H1 (cell line): ENCODE data around the gene CASP1. TPM values are rescaled to one million over a fixed set of nuclear protein-coding genes. Genes with fewer than 3 reads are reported as not detected.

Experiments
- ASH2L ChIP-seq: fragments of 200-600, 300-600 bp; sonication (generic); IDR thresholded peaks from one replicate; pipeline ENCODE4 v1.7.1; 2017; ENCODE audit warnings: low read length
- CBX8 ChIP-seq: fragments of 300-800, 300-1000 bp; sonication (generic); IDR thresholded peaks from 2 replicates; pipeline ENCODE4 v1.7.1; 2016; ENCODE audit warnings: low read depth, low read length, borderline replicate concordance
- GTF2F1 ChIP-seq: IDR thresholded peaks from 2 replicates; pipeline ENCODE4 v1.6.1; 2012; ENCODE audit warnings: low read depth, low read length, improper control_type of control experiment, borderline replicate concordance
- HDAC6 ChIP-seq: IDR thresholded peaks from one replicate; pipeline ENCODE4 v1.7.1; 2012; ENCODE audit warnings: low read depth, mild to moderate bottlenecking, inconsistent platforms, low read length, moderate library complexity
- KDM1A ChIP-seq: fragments of 200-600, 300-600 bp; sonication (generic); IDR thresholded peaks from 2 replicates; pipeline ENCODE4 v1.7.1; 2016; ENCODE audit warnings: mild to moderate bottlenecking, low read length, borderline replicate concordance
- NANOG ChIP-seq: IDR thresholded peaks from 2 replicates; pipeline ENCODE4 v1.6.1; 2011; ENCODE audit warnings: low read length, low read depth, mild to moderate bottlenecking, inconsistent platforms; ENCODE audit not compliant: insufficient read depth, poor library complexity, severe bottlenecking
- POLR2A ChIP-seq, 2 experiments: IDR thresholded peaks; 1 replicate in 1 of 2; 2 replicates in 1 of 2; pipeline ENCODE4 v1.6.1; 2011; ENCODE audit warnings: low read depth in 2 of 2, low read length in 2 of 2, mild to moderate bottlenecking in 2 of 2; ENCODE audit errors: control extremely low read depth in 1 of 2
- RFX5 ChIP-seq: IDR thresholded peaks from 2 replicates; pipeline ENCODE4 v1.6.1; 2011; ENCODE audit warnings: low read depth, low read length, improper control_type of control experiment, borderline replicate concordance
- RNF2 ChIP-seq: fragments of 200-900, 300-1000 bp; sonication (generic); IDR thresholded peaks from 2 replicates; pipeline ENCODE4 v1.7.1; 2016; ENCODE audit warnings: borderline replicate concordance, low read depth, mild to moderate bottlenecking, antibody characterized with exemption, low read length; ENCODE audit not compliant: poor library complexity, severe bottlenecking; ENCODE audit errors: missing control alignments
- SP4 ChIP-seq: IDR thresholded peaks from 2 replicates; pipeline ENCODE4 v1.6.1; 2012; ENCODE audit warnings: low read length, inconsistent platforms
- YY1 ChIP-seq: IDR thresholded peaks from 2 replicates; pipeline ENCODE4 v1.6.1; 2011; ENCODE audit warnings: low read depth, mild to moderate bottlenecking, low read length
- polyA plus RNA-seq, 7 experiments: library from polyadenylated mRNA; depleted of rRNA in 3 of 7; stranded (reverse) in 5 of 7; unstranded in 2 of 7; fragments of >200 nt in 5 of 7; fragments of 200-250 nt in 2 of 7; gene quantifications; 1 replicate in 5 of 7; 2 replicates in 1 of 7; 4 replicates in 1 of 7; pipeline versions ENCODE4 v1.2.1 to v1.2.3, GENCODE V29; 2011 to 2013; ENCODE audit warnings: missing spikeins in 2 of 7, mixed read lengths in 2 of 7
- total RNA-seq: library from RNA; stranded (reverse); fragmentation: NEBNext Ultra II Directional; extraction: Animal tissue kit (Norgen Biotek cat#: 25700); gene quantifications from 2 replicates; pipeline ENCODE4 v1.2.1, GENCODE V29; 2021
- TF ChIP-seq, protein P1 (sequence below): fragments of 300-600 bp; sonication (generic); IDR thresholded peaks from 2 replicates; pipeline ENCODE4 v1.7.1; 2012; ENCODE audit warnings: low read length, moderate library complexity, mild to moderate bottlenecking, inconsistent platforms; ENCODE audit not compliant: insufficient replicate concordance

Gene CASP1
- total and polyA plus RNA-seq, 2 of the 8 experiments (the other 6 are each of a cell fraction or from before 2014, with no cell fraction given): not detected

DNA sequence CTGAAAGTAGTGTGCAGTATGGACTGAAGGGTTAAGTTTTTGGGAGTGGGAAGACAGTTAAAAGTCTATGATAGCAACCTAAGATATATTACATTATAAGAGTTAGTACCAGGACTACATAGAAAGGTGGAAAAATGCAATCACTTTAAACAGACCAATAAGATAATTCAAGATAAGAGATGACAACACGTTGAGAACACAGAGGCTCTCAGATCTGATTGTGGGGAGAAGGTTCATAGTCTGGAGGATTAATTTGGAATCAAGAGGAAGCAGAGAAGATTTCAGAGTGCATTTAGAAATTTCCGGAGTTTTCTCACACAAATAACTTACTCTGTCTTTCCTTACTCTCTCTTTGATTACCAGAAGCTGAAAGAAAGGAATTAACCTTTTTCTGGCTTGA is 12.4 kb downstream of the CASP1 start (continued):
- TF ChIP-seq, protein P1, sequence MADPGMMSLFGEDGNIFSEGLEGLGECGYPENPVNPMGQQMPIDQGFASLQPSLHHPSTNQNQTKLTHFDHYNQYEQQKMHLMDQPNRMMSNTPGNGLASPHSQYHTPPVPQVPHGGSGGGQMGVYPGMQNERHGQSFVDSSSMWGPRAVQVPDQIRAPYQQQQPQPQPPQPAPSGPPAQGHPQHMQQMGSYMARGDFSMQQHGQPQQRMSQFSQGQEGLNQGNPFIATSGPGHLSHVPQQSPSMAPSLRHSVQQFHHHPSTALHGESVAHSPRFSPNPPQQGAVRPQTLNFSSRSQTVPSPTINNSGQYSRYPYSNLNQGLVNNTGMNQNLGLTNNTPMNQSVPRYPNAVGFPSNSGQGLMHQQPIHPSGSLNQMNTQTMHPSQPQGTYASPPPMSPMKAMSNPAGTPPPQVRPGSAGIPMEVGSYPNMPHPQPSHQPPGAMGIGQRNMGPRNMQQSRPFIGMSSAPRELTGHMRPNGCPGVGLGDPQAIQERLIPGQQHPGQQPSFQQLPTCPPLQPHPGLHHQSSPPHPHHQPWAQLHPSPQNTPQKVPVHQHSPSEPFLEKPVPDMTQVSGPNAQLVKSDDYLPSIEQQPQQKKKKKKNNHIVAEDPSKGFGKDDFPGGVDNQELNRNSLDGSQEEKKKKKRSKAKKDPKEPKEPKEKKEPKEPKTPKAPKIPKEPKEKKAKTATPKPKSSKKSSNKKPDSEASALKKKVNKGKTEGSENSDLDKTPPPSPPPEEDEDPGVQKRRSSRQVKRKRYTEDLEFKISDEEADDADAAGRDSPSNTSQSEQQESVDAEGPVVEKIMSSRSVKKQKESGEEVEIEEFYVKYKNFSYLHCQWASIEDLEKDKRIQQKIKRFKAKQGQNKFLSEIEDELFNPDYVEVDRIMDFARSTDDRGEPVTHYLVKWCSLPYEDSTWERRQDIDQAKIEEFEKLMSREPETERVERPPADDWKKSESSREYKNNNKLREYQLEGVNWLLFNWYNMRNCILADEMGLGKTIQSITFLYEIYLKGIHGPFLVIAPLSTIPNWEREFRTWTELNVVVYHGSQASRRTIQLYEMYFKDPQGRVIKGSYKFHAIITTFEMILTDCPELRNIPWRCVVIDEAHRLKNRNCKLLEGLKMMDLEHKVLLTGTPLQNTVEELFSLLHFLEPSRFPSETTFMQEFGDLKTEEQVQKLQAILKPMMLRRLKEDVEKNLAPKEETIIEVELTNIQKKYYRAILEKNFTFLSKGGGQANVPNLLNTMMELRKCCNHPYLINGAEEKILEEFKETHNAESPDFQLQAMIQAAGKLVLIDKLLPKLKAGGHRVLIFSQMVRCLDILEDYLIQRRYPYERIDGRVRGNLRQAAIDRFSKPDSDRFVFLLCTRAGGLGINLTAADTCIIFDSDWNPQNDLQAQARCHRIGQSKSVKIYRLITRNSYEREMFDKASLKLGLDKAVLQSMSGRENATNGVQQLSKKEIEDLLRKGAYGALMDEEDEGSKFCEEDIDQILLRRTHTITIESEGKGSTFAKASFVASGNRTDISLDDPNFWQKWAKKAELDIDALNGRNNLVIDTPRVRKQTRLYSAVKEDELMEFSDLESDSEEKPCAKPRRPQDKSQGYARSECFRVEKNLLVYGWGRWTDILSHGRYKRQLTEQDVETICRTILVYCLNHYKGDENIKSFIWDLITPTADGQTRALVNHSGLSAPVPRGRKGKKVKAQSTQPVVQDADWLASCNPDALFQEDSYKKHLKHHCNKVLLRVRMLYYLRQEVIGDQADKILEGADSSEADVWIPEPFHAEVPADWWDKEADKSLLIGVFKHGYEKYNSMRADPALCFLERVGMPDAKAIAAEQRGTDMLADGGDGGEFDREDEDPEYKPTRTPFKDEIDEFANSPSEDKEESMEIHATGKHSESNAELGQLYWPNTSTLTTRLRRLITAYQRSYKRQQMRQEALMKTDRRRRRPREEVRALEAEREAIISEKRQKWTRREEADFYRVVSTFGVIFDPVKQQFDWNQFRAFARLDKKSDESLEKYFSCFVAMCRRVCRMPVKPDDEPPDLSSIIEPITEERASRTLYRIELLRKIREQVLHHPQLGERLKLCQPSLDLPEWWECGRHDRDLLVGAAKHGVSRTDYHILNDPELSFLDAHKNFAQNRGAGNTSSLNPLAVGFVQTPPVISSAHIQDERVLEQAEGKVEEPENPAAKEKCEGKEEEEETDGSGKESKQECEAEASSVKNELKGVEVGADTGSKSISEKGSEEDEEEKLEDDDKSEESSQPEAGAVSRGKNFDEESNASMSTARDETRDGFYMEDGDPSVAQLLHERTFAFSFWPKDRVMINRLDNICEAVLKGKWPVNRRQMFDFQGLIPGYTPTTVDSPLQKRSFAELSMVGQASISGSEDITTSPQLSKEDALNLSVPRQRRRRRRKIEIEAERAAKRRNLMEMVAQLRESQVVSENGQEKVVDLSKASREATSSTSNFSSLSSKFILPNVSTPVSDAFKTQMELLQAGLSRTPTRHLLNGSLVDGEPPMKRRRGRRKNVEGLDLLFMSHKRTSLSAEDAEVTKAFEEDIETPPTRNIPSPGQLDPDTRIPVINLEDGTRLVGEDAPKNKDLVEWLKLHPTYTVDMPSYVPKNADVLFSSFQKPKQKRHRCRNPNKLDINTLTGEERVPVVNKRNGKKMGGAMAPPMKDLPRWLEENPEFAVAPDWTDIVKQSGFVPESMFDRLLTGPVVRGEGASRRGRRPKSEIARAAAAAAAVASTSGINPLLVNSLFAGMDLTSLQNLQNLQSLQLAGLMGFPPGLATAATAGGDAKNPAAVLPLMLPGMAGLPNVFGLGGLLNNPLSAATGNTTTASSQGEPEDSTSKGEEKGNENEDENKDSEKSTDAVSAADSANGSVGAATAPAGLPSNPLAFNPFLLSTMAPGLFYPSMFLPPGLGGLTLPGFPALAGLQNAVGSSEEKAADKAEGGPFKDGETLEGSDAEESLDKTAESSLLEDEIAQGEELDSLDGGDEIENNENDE: no peak
- TF ChIP-seq POLR2A (IDR thresholded peaks at IDR 0.05; ENCODE audit: control extremely low read depth in 1 of 2, low read depth in 2 of 2, low read length in 2 of 2) (no peak), SP4 (no peak), KDM1A (no peak), RNF2 (no peak), YY1 (no peak), GTF2F1 (no peak), NANOG (no peak), HDAC6 (no peak), RFX5 (no peak), ASH2L (no peak), CBX8 (no peak)
